Neural cell (in vitro differentiated cells): ENCODE data around the gene AKT1.

Experiments used
- CTCF ChIP-seq: fragments of 450-650 bp; IDR thresholded peaks from 2 replicates; pipeline ENCODE4 v1.5.1; 2014; ENCODE audit warnings: antibody characterized with exemption, mild to moderate bottlenecking, moderate library complexity; ENCODE audit not compliant: poor library complexity, severe bottlenecking
- EP300 ChIP-seq: fragments of 450-650 bp; conservative IDR thresholded peaks from 2 replicates; pipeline ENCODE4 v1.6.1; 2014; ENCODE audit warnings: antibody characterized with exemption, mild to moderate bottlenecking, moderate library complexity; ENCODE audit not compliant: poor library complexity, severe bottlenecking
- EZH2 ChIP-seq: fragments of 200-600, 300-800 bp; shearing (Covaris generic), sonication (generic); IDR thresholded peaks from 2 replicates; pipeline ENCODE4 v1.6.1; 2014; ENCODE audit warnings: antibody characterized with exemption, low read length, borderline replicate concordance, mild to moderate bottlenecking; ENCODE audit not compliant: insufficient read depth, poor library complexity, severe bottlenecking
- MXI1 ChIP-seq: fragments of 450-650 bp; conservative IDR thresholded peaks from 2 replicates; pipeline ENCODE4 v1.6.1; 2014; ENCODE audit warnings: antibody characterized with exemption, mild to moderate bottlenecking; ENCODE audit not compliant: poor library complexity, severe bottlenecking
- POLR2AphosphoS5 ChIP-seq: IDR thresholded peaks from 2 replicates; pipeline ENCODE4 v1.6.1; 2012

GRCh38 chr14:104820669-104821228, 25.2 kb upstream of the AKT1 start:
- TF ChIP-seq MXI1 = no peak
- TF ChIP-seq CTCF = peak; percentile 41
- no peak for TF ChIP-seq EP300
- no peak for TF ChIP-seq POLR2AphosphoS5
- no peak for TF ChIP-seq EZH2
